H1 (cell line): ENCODE data around the gene TRPT1.

ENCODE experiments used
- CHD1 ChIP-seq: IDR thresholded peaks from 2 replicates; pipeline ENCODE4 v1.6.1; 2012; ENCODE audit warnings: low read depth, low read length, improper control_type of control experiment
- EP300 ChIP-seq, 2 experiments: IDR thresholded peaks; 1 replicate in 1 of 2; 2 replicates in 1 of 2; pipeline ENCODE4 v1.6.1; 2011 to 2012; ENCODE audit warnings: low read depth in 2 of 2, low read length in 2 of 2, mild to moderate bottlenecking in 2 of 2, borderline replicate concordance in 1 of 2, inconsistent platforms in 1 of 2, moderate library complexity in 1 of 2
- EZH2 ChIP-seq: fragments of 200-600 bp; sonication (generic); IDR thresholded peaks from 2 replicates; pipeline ENCODE4 v1.7.1; 2012; ENCODE audit warnings: low read depth, mild to moderate bottlenecking, moderate library complexity, low read length, inconsistent platforms; ENCODE audit not compliant: severe bottlenecking
- JUN ChIP-seq: IDR thresholded peaks from 2 replicates; pipeline ENCODE4 v1.6.1; 2011; ENCODE audit warnings: low read depth, mild to moderate bottlenecking, improper control_type of control experiment, low read length
- POLR2A ChIP-seq, 2 experiments: IDR thresholded peaks; 1 replicate in 1 of 2; 2 replicates in 1 of 2; pipeline ENCODE4 v1.6.1; 2011; ENCODE audit warnings: low read depth in 2 of 2, low read length in 2 of 2, mild to moderate bottlenecking in 2 of 2; ENCODE audit errors: control extremely low read depth in 1 of 2
- POLR2AphosphoS5 ChIP-seq: IDR thresholded peaks from 2 replicates; pipeline ENCODE4 v1.6.1; 2011; ENCODE audit warnings: low read depth, low read length
- RNF2 ChIP-seq: fragments of 200-900, 300-1000 bp; sonication (generic); IDR thresholded peaks from 2 replicates; pipeline ENCODE4 v1.7.1; 2016; ENCODE audit warnings: borderline replicate concordance, low read depth, mild to moderate bottlenecking, antibody characterized with exemption, low read length; ENCODE audit not compliant: poor library complexity, severe bottlenecking; ENCODE audit errors: missing control alignments
- YY1 ChIP-seq: IDR thresholded peaks from 2 replicates; pipeline ENCODE4 v1.6.1; 2011; ENCODE audit warnings: low read depth, mild to moderate bottlenecking, low read length
- TF ChIP-seq, protein P1 (sequence below), 3 experiments: IDR thresholded peaks; 1 replicate in 2 of 3; 2 replicates in 1 of 3; pipeline versions ENCODE4 v1.5.1 to v1.6.1; 2011; ENCODE audit warnings: low read length in 3 of 3, mild to moderate bottlenecking in 3 of 3, inconsistent platforms in 2 of 3, low read depth in 1 of 3, moderate library complexity in 1 of 3; ENCODE audit not compliant: insufficient read depth in 1 of 3; ENCODE audit errors: control extremely low read depth in 1 of 3
- TF ChIP-seq, protein P2 (sequence below): IDR thresholded peaks from 2 replicates; pipeline ENCODE4 v1.6.1; 2012; ENCODE audit warnings: low read length, inconsistent platforms

DNA sequence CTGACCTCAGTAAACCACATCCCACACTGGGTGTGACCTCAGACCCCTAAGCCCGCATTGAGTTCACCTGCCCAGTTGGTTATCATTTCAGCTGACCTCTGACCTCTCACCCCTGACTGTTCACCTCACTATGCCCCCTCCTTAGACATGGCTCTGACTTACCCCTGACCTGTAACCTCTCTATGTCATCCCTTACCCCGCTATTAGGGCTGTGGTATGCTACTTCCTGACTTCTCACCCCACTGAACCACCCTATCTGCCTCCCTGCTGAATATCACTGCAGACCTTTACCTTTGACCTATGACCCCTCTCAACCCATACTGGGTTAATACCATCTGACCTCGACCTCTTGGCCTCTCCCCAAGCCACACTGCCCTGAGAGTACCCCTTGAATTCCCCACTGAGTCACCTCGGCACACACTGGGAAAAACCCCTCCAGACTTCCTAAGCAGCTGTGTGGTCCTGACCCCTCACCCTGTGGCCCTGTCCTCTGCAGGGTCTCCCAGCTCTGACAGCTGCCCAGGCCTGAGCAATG lies 33.6 kb upstream of the TRPT1 start:
- TF ChIP-seq, protein P1, sequence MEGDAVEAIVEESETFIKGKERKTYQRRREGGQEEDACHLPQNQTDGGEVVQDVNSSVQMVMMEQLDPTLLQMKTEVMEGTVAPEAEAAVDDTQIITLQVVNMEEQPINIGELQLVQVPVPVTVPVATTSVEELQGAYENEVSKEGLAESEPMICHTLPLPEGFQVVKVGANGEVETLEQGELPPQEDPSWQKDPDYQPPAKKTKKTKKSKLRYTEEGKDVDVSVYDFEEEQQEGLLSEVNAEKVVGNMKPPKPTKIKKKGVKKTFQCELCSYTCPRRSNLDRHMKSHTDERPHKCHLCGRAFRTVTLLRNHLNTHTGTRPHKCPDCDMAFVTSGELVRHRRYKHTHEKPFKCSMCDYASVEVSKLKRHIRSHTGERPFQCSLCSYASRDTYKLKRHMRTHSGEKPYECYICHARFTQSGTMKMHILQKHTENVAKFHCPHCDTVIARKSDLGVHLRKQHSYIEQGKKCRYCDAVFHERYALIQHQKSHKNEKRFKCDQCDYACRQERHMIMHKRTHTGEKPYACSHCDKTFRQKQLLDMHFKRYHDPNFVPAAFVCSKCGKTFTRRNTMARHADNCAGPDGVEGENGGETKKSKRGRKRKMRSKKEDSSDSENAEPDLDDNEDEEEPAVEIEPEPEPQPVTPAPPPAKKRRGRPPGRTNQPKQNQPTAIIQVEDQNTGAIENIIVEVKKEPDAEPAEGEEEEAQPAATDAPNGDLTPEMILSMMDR (IDR thresholded peaks at IDR 0.05; ENCODE audit: control extremely low read depth in 1 of 3, insufficient read depth in 1 of 3, low read depth in 1 of 3, low read length in 3 of 3): no peak
- TF ChIP-seq CHD1: no peak
- TF ChIP-seq POLR2A (IDR thresholded peaks at IDR 0.05; ENCODE audit: control extremely low read depth in 1 of 2, low read depth in 2 of 2, low read length in 2 of 2): no peak
- no peak for TF ChIP-seq YY1
- TF ChIP-seq, protein P2, sequence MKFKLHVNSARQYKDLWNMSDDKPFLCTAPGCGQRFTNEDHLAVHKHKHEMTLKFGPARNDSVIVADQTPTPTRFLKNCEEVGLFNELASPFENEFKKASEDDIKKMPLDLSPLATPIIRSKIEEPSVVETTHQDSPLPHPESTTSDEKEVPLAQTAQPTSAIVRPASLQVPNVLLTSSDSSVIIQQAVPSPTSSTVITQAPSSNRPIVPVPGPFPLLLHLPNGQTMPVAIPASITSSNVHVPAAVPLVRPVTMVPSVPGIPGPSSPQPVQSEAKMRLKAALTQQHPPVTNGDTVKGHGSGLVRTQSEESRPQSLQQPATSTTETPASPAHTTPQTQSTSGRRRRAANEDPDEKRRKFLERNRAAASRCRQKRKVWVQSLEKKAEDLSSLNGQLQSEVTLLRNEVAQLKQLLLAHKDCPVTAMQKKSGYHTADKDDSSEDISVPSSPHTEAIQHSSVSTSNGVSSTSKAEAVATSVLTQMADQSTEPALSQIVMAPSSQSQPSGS: no peak
- TF ChIP-seq EZH2: no peak
- no peak for TF ChIP-seq POLR2AphosphoS5
- no peak for TF ChIP-seq RNF2
- TF ChIP-seq EP300 (IDR thresholded peaks at IDR 0.05; ENCODE audit: borderline replicate concordance in 1 of 2, low read depth in 2 of 2, low read length in 2 of 2): no peak
- TF ChIP-seq JUN: no peak
